GM12865 (cell line): ENCODE data around the gene NF1.
"Not testable (repeated sequence)": the region's sequence is repeated elsewhere in the genome, so short reads cannot be mapped to it uniquely, and the experiment has no call there.

Source experiments
- DNase-seq: peaks from one replicate; pipeline ENCODE4 v3.0.0; 2010; ENCODE audit warnings: low read depth
- H3K4me3 ChIP-seq: 2 replicates; pipeline ENCODE4 v1.5.1; 2011; ENCODE audit warnings: mild to moderate bottlenecking, low read depth, low read length, control low read depth
- CTCF ChIP-seq: IDR thresholded peaks from 2 replicates; pipeline ENCODE4 v1.5.1; 2011; ENCODE audit warnings: low read length, control low read depth, low read depth, inconsistent platforms; ENCODE audit not compliant: insufficient read depth; ENCODE audit errors: missing control alignments

The NF1 gene

GRCh38 chr17:31273516-31273915 lies 178.7 kb downstream of the NF1 start:
- no peak overlapping the region for H3K4me3 ChIP-seq
- no peak for TF ChIP-seq CTCF
- no peak for DNase-seq

DNA sequence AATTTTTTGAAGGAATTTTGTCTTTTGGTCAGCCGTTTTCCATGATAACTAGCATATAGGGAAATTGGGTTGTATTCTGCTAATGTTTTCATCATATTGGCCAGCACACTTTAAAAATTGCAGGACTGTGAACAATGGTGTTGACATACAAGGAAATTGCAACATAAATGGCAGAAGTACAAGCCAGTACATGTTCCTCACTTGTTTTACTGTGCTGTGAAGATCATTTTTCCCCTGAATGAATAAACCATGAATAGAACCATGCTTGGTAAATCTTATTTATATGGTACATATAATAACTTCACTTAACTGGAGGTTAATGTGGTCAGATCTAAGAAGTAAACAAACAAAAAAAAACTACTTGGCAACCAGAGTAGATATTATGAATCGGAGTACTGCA lies 179.5 kb downstream of the NF1 start:
- H3K4me3 ChIP-seq: no peak overlapping the region
- no peak for TF ChIP-seq CTCF
- no peak for DNase-seq

DNA sequence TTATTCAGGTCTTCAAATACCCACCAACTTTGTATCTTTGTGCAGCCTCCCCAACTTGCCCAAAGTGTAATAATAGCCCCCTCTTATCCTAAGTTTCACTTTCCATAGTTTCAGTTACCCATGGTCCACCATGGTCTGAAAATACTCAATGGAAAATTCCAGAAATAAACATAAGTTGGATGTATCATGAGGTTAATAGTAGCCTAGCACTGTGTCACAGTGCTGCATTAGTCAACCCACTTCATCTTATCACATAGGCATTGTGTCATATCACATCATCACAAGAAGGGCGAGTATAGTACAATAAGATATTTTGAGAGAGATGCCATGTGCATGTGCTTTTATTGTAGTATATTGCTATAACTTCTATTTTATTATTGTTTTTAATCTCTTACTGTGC lies 180.3 kb downstream of the NF1 start:
- no peak for TF ChIP-seq CTCF
- no peak overlapping the region for H3K4me3 ChIP-seq
- no peak for DNase-seq

DNA sequence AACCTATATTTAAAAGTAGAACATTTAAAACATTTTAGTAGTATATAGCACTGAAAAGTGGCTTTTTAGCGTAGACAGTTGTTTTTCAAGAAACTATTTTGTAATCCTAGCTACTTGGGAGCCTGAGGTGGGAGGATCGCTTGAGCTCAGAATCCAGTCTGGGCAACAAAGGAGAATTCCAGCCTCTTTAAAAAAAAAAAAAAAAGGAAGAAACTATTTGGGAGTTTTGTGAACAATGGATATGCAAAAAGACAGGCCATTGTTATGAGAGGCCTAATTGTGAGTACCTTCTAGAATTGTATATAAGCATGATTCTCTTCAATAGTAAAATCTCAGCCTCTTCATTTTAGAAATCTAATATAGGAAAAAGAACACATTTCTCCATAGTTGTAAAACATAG lies 184.6 kb downstream of the NF1 start:
- H3K4me3 ChIP-seq: no peak overlapping the region
- TF ChIP-seq CTCF: no peak
- DNase-seq: no peak

DNA sequence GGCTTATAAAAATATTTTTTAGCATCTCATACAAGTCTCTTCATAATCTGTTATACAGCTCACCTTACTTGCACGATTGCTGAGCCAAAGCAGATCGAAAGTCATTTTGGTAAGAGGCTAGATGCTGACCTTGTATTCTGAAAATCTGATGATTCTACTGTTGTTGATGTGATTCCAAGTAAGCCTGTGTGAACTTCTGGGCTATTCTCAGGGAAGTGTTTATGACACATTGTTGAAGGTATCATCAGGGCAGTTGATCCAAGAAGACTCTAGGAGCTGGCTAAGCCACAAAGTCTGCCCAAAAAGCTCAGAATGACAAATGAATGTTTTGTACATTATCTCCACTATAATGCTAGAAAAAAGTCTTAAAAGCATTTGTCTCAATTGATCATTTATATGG lies 186.3 kb downstream of the NF1 start:
- H3K4me3 ChIP-seq: no peak overlapping the region
- no peak for DNase-seq
- no peak for TF ChIP-seq CTCF

- no peak for TF ChIP-seq CTCF
- no peak for DNase-seq
- H3K4me3 ChIP-seq: no peak overlapping the region
Measured at GRCh38 chr17:31283841-31284240, 189.1 kb downstream of the NF1 start.

GRCh38 chr17:31286587-31286986 lies 191.8 kb downstream of the NF1 start:
- DNase-seq: no peak
- TF ChIP-seq CTCF: no peak
- H3K4me3 ChIP-seq: no peak overlapping the region

DNA sequence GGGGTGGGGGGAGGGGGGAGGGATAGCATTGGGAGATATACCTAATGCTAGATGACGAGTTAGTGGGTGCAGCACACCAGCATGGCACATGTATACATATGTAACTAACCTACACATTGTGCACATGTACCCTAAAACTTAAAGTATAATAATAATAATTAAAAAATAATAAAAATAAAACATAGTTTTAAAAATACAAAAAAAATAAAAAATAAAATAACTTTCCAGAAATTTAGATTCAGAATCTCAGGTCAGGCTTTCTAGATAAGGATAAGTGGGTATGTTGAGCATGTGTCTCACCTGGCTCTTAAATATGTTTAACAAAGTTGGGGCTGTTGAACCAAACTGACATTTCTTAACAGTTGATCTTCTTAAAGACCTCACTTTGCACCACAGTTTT lies 193.2 kb downstream of the NF1 start:
- DNase-seq, H3K4me3 ChIP-seq: not testable (repeated sequence)
